Inferior parietal cortex (tissue), 1 donor: Measurements from ENCODE around the gene POP4.
A peak's percentile ranks its signal among the peaks of the same experiment; 100 is the strongest.

Experiments used
- DNase-seq: peaks from one replicate; pipeline ENCODE4 v3.0.0-alpha.2; 2016; ENCODE audit errors: extremely low spot score

Gene POP4

DNA sequence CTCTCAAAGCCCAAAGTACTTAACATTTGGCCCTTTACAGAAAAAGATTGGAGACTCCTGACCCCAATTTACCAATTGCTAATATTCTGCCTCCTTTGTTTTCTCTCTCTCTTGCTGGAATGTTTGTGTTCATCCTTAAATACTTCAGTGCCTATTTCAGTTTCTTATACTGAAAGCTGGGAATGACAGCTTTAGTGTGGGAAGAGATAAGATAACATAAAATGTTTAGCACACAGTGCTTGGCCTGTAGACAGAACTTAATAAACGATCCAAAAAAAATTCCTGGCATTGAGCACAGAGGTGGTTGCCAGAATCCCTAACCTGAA, 56.2 kb downstream of the POP4 start:
- DNase-seq = no peak

DNA sequence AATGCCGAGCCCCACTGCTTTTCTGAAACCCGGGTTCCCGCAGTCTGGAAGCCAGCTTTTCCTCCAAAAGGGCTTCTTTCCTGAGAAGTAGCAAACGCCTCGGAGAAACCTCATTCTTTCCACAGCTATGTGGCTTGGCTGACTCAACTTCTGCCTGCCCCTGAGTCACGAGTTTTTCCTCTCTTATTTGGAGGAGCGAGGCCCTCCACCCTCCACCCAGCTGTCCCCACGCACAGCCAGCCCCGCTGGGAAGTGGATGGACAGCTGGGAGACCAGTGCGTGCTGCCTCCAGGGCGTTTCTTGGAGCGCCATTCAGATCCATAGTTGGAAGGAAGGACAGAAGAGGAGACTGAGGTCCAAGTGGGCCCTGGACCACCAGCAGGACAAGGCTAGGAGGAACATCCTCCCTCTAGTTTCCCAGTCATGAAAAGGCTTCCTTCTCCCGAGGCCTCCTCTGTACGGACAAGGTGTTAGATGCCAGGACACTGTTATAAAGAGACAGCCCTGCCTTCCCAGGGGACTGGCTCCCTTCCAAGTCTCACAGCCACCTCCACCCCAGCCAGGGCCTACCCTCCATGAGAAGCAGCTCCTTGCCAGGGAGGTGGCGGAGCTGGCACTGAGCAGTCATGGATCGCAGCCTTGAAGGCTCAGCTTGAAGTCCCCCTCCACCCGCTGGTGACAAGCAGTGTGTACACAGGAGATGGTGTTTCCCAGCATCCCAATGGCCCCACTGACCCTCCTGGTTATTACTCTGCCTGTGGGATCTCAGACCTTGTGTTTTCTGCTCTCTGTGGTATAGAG, 56.7 kb downstream of the POP4 start:
- DNase-seq = no peak

DNA sequence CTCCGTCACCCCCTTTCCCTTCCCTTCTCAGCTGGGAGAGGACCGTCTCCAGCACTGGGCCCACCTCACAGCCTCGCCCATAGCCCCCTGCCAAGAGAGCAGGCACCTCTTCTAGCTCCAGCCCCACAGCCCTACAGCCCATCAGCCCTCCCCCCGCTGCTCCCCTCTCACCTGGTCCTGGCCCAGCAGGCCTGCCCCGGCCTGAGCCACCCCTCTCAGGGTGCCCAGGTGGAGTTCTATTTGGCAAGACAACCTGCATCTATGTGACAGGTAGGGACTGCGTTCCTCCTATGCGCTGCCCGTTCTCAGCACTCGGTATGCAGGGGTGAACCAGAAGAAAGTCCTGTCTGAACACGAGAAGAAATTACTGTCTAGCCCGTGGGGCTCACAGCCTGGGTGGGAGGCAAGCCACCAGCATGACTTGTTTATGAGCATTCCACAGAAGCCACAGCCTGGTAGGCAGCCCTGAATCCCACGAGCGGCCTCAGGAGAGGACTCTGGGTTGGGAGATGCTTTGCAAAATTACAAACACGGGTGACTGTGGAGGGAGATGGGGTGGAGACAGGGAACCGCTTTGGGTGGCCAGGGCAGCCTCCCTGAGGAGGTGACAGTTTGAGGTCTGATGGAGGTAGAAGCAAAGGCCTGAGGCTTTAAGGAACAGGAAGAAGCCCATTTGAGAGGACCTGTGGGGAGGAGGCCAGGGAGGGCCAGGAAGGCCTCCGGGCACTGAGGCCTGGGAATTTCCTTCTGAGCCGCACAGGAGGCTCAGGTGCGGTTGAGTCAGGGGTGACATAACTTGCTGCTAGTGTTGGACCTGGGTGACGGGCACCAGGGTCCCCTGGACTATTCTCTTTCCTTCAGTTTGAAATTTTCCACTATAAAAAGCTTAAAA, 58.0 kb downstream of the POP4 start:
- DNase-seq = no peak

DNA sequence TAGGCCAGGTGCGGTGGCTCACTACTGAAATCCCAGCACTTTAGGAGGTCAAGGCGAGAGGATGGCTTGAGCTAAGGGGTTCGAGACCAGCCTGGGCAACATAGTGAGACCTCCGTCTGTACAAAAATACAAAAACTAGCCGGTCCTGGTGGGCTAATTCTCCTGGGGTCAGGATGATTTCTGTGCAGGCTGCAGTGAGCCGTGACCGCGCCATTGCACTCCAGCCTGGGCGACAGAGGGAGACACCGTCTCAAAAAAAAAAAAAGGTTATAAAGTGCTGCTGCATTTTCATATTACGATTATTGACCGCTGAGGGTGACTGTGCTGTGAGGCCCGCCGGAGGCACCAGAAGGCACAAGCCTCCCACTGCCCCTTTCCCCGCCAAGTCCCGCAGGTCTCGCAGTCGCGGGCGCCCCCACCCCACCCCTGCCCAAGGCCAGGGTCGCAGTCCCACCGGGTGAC, 58.7 kb downstream of the POP4 start:
- no peak for DNase-seq

DNA sequence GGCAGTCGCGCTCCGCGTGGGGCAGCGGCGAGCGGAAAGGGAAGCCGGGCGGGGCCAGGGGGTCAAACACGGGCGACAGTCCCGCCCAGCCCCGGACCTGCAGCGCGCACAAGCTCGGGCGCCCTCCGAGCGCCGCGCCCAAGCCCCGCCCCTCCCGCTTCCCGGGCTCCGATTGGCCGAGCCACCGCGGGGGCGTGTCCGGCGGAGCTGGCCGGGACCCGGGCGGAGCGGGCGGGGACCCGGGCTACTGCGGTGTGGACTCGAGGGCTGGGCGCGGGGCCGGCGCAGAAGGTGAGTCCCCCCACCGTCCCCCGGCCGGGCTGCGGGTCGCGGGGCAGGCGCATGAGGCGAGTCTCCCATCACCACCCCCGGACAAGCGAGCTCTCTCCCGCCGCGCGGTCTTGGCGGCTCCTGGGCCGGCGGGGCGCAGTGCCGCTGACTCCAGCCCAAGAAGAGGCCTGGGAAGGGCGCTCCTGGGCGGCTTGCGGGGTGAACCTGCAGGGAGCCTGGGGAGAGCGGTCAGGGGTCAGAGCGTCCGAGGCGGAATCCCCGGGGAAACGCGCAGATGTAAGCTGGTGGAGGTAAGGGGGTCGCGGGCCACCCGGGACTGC, 59.2 kb downstream of the POP4 start, which contains the start of gene PLEKHF1:
PLEKHF1 (plus strand) TSS at position 247 of the 611 bp plus-strand sequence. CDS start 8,379 bp downstream, outside the sequence.
- DNase-seq = peak; percentile 84

DNA sequence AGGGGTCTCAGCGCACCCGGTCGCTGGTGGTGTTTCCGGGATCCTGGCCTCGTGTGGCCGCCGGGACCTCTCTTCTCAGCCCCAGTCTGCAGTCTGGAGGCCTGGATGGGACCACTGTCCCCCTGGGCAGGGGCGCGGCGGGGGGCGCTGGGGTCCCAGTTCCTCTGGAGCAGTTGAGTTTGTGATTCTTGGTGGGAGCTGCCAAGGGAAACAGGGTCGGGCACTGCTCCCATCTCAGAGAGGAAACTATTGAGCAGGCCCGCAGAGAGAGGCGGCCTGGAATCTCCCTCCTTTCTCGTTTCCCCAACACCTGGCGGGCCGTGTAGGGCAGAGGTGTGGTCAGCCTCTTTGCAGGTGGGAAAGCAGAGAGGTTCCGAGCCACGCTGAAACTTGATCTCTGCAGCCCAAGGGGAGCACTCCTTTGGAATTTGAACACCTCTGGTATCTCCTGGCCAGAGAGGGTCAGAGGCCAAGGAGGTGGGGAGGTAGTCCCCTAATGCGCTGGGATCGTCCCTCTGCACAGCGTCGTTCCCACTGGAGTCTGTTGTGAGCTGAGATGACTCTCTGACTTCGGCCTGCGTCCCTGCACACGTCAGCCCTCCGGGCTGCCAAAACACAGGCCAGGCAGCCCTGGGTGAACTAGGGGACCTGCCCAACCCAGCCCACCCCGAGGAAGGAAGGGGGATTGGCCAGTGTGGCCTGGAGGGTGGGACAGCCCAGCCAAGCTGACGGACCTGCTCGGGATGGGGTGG, 59.9 kb downstream of the POP4 start:
- no peak for DNase-seq
